ENCODE measurements around the gene FAM24A.
"Not testable (repeated sequence)": the region's sequence is repeated elsewhere in the genome, so short reads cannot be mapped to it uniquely, and the experiment has no call there.

Gene FAM24A

GRCh38 chr10:122884166-122884565, 26.2 kb upstream of the FAM24A start:
- Histone ChIP-seq H3K9ac (no peak overlapping the region), H3K27me3 (ENCODE audit: insufficient read depth, low read depth) (no peaks in the 10 kb centered on the region), H3K4me1 (ENCODE audit: low read depth, poor library complexity, severe bottlenecking) (peaks cover 5% of the 10 kb centered on the region), H3K36me3 (ENCODE audit: insufficient read depth) (no peaks in the 10 kb centered on the region), H3K4me2 (no peak overlapping the region), H4K20me1 (ENCODE audit: insufficient read depth) (no peaks in the 10 kb centered on the region), H3K4me3 (IDR thresholded peaks at IDR 0.05; ENCODE audit: insufficient read depth, low read depth, low read length) (no peak overlapping the region), H3K27ac (no peak overlapping the region), H2AFZ (ENCODE audit: low read depth) (no peak overlapping the region), H3K79me2 (ENCODE audit: insufficient read depth, low read depth) (peaks cover 1% of the 10 kb centered on the region; the same call in 1 of the 2 replicates)
- no peak for TF ChIP-seq CTCF (conservative IDR thresholded peaks at IDR 0.05; ENCODE audit: low read depth, low read length)

GRCh38 chr10:122894261-122894944, 16.0 kb upstream of the FAM24A start:
- TF ChIP-seq CTCF (conservative IDR thresholded peaks at IDR 0.05; ENCODE audit: low read depth, low read length), result no peak
- Histone ChIP-seq H3K27me3 (ENCODE audit: insufficient read depth, low read depth) (no peaks in the 10 kb centered on the region), H3K9ac (no peak overlapping the region), H2AFZ (ENCODE audit: low read depth) (no peak overlapping the region), H4K20me1 (ENCODE audit: insufficient read depth) (no peaks in the 10 kb centered on the region), H3K27ac (no peak overlapping the region), H3K79me2 (ENCODE audit: insufficient read depth, low read depth) (no peaks in the 10 kb centered on the region), H3K36me3 (ENCODE audit: insufficient read depth) (no peaks in the 10 kb centered on the region), H3K4me1 (ENCODE audit: low read depth, poor library complexity, severe bottlenecking) (no peaks in the 10 kb centered on the region), H3K4me3 (IDR thresholded peaks at IDR 0.05; ENCODE audit: insufficient read depth, low read depth, low read length) (no peak overlapping the region), H3K4me2 (no peak overlapping the region)

DNA sequence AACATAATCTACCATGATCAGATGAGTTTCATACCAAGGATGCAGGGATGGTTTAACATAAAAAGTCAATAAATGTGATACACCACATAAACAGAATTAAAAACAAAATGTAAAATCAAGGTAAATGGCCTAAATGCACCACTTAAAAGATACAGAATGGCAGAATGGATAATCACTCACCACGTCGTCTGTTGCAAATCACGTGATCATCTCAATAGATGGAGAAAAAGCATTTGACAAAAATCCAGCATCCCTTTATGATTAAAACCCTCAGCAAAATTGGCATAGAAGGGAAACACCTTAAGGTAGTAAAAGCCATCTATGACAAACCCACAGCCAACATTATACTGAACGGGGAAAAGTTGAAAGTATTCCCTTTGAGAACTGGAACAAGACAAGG, 6.5 kb upstream of the FAM24A start:
- H3K27ac ChIP-seq; H3K27me3 ChIP-seq (ENCODE audit: insufficient read depth, low read depth); H3K9ac ChIP-seq; H3K36me3 ChIP-seq (ENCODE audit: insufficient read depth); H3K79me2 ChIP-seq (ENCODE audit: insufficient read depth, low read depth); H4K20me1 ChIP-seq (ENCODE audit: insufficient read depth); H3K4me3 ChIP-seq (IDR thresholded peaks at IDR 0.05; ENCODE audit: insufficient read depth, low read depth, low read length); H3K4me1 ChIP-seq (ENCODE audit: low read depth, poor library complexity, severe bottlenecking); H2AFZ ChIP-seq (ENCODE audit: low read depth); H3K4me2 ChIP-seq: not testable (repeated sequence)

DNA sequence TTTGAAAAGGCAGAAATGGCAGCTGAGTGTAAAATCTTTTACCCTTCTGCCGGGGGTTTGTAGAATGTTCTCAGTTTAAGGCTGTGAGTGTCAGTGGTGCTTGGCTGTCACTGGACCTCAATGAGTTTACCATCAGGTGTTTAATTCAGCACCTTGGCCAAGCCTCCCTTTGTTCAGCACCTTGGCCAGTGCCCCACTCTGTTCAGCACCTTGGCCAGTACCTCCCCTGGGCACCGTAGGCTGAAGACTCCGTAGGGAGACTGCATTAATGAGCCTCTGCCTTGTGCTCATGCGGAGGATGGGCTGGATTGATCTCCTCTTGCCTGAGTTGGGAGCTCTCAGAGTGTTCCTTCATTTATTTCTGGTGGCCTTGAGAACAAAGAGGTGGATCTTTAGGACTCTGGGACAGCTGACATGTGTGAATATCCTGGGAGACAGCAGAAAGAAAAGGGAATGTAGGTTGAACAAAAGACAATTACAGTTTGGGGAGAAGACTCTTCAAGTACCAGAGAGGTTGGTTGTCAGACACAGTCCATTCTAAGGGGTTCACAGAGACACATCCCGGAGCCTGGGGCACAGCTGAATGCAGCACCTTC, 1.6 kb downstream of the FAM24A start:
- Histone ChIP-seq H3K27me3 (ENCODE audit: insufficient read depth, low read depth) (no peaks in the 10 kb centered on the region), H4K20me1 (ENCODE audit: insufficient read depth) (no peaks in the 10 kb centered on the region), H3K27ac (no peak overlapping the region), H3K4me1 (ENCODE audit: low read depth, poor library complexity, severe bottlenecking) (no peaks in the 10 kb centered on the region), H3K4me3 (IDR thresholded peaks at IDR 0.05; ENCODE audit: insufficient read depth, low read depth, low read length) (no peak overlapping the region), H3K79me2 (ENCODE audit: insufficient read depth, low read depth) (no peaks in the 10 kb centered on the region), H3K4me2 (no peak overlapping the region), H3K9ac (no peak overlapping the region), H3K36me3 (ENCODE audit: insufficient read depth) (no peaks in the 10 kb centered on the region), H2AFZ (ENCODE audit: low read depth) (no peak overlapping the region)
- TF ChIP-seq CTCF (conservative IDR thresholded peaks at IDR 0.05; ENCODE audit: low read depth, low read length), result no peak

- Histone ChIP-seq H3K27me3 (ENCODE audit: insufficient read depth, low read depth) (no peaks in the 10 kb centered on the region), H2AFZ (ENCODE audit: low read depth) (no peak overlapping the region), H3K4me3 (IDR thresholded peaks at IDR 0.05; ENCODE audit: insufficient read depth, low read depth, low read length) (no peak overlapping the region), H3K27ac (no peak overlapping the region), H3K4me2 (no peak overlapping the region), H3K9ac (no peak overlapping the region), H4K20me1 (ENCODE audit: insufficient read depth) (no peaks in the 10 kb centered on the region), H3K4me1 (ENCODE audit: low read depth, poor library complexity, severe bottlenecking) (no peaks in the 10 kb centered on the region), H3K36me3 (ENCODE audit: insufficient read depth) (no peaks in the 10 kb centered on the region), H3K79me2 (ENCODE audit: insufficient read depth, low read depth) (no peaks in the 10 kb centered on the region)
- no peak for TF ChIP-seq CTCF (conservative IDR thresholded peaks at IDR 0.05; ENCODE audit: low read depth, low read length)
Measured at GRCh38 chr10:122915700-122916099, 5.3 kb downstream of the FAM24A start.
